ENCODE data around the gene NMUR2.

Gene NMUR2

GRCh38 chr5:152405145-152405544, at the start of gene NMUR2:
TSS of gene NMUR2 (minus strand) at chr5:152405279. CDS start at chr5:152405113, 166 bp downstream.
- H3K27ac ChIP-seq (ENCODE audit: low read depth in 2 of 2, low read length in 2 of 2): no peak within 1 kb of the TSS
- H3K27me3 ChIP-seq (ENCODE audit: control insufficient read depth in 2 of 2, insufficient read depth in 2 of 2, low read length in 2 of 2): no peaks in the 10 kb centered on the region
- H3K4me3 ChIP-seq (ENCODE audit: low read length in 2 of 2): no peak within 1 kb of the TSS
- H3K36me3 ChIP-seq (ENCODE audit: control insufficient read depth in 2 of 2, insufficient read depth in 2 of 2, low read length in 2 of 2): no peaks in the 10 kb centered on the region
- H3K4me1 ChIP-seq (ENCODE audit: control insufficient read depth in 2 of 2, insufficient read depth in 2 of 2, low read length in 2 of 2): no peaks in the 10 kb centered on the region
- H3K9me3 ChIP-seq (ENCODE audit: control insufficient read depth in 2 of 2, low read length in 2 of 2): no peaks in the 10 kb centered on the region
- H3K9ac ChIP-seq (ENCODE audit: low read depth in 1 of 2, low read length in 2 of 2): no peak within 1 kb of the TSS

GRCh38 chr5:152443935-152444334, 38.9 kb upstream of the NMUR2 start:
- Histone ChIP-seq H3K4me3 (ENCODE audit: low read length in 2 of 2) (no peak overlapping the region), H3K27me3 (ENCODE audit: control insufficient read depth in 2 of 2, insufficient read depth in 2 of 2, low read length in 2 of 2) (no peaks in the 10 kb centered on the region), H3K9me3 (ENCODE audit: control insufficient read depth in 2 of 2, low read length in 2 of 2) (no peaks in the 10 kb centered on the region), H3K27ac (ENCODE audit: low read depth in 2 of 2, low read length in 2 of 2) (no peak overlapping the region), H3K9ac (ENCODE audit: low read depth in 1 of 2, low read length in 2 of 2) (no peak overlapping the region), H3K4me1 (ENCODE audit: control insufficient read depth in 2 of 2, insufficient read depth in 2 of 2, low read length in 2 of 2) (no peaks in the 10 kb centered on the region), H3K36me3 (ENCODE audit: control insufficient read depth in 2 of 2, insufficient read depth in 2 of 2, low read length in 2 of 2) (no peaks in the 10 kb centered on the region)

- Histone ChIP-seq H3K4me1 (ENCODE audit: control insufficient read depth in 2 of 2, insufficient read depth in 2 of 2, low read length in 2 of 2) (no peaks in the 10 kb centered on the region), H3K9ac (ENCODE audit: low read depth in 1 of 2, low read length in 2 of 2) (no peak overlapping the region), H3K36me3 (ENCODE audit: control insufficient read depth in 2 of 2, insufficient read depth in 2 of 2, low read length in 2 of 2) (no peaks in the 10 kb centered on the region), H3K4me3 (ENCODE audit: low read length in 2 of 2) (no peak overlapping the region), H3K27ac (ENCODE audit: low read depth in 2 of 2, low read length in 2 of 2) (no peak overlapping the region), H3K9me3 (ENCODE audit: control insufficient read depth in 2 of 2, low read length in 2 of 2) (no peaks in the 10 kb centered on the region), H3K27me3 (ENCODE audit: control insufficient read depth in 2 of 2, insufficient read depth in 2 of 2, low read length in 2 of 2) (no peaks in the 10 kb centered on the region)
Observed at GRCh38 chr5:152439791-152440190, 34.7 kb upstream of the NMUR2 start.

GRCh38 chr5:152437866-152438265, 32.8 kb upstream of the NMUR2 start:
- Histone ChIP-seq H3K36me3 (ENCODE audit: control insufficient read depth in 2 of 2, insufficient read depth in 2 of 2, low read length in 2 of 2) (no peaks in the 10 kb centered on the region), H3K9ac (ENCODE audit: low read depth in 1 of 2, low read length in 2 of 2) (no peak overlapping the region), H3K27ac (ENCODE audit: low read depth in 2 of 2, low read length in 2 of 2) (no peak overlapping the region)

GRCh38 chr5:152427721-152428120, 22.6 kb upstream of the NMUR2 start:
- no peaks in the 10 kb centered on the region for H3K4me1 ChIP-seq (ENCODE audit: control insufficient read depth in 2 of 2, insufficient read depth in 2 of 2, low read length in 2 of 2)

More at GRCh38 chr5:152437866-152438265, 32.8 kb upstream of the NMUR2 start:
- no peaks in the 10 kb centered on the region for H3K9me3 ChIP-seq (ENCODE audit: control insufficient read depth in 2 of 2, low read length in 2 of 2)
- no peaks in the 10 kb centered on the region for H3K4me1 ChIP-seq (ENCODE audit: control insufficient read depth in 2 of 2, insufficient read depth in 2 of 2, low read length in 2 of 2)
- H3K27me3 ChIP-seq (ENCODE audit: control insufficient read depth in 2 of 2, insufficient read depth in 2 of 2, low read length in 2 of 2): no peaks in the 10 kb centered on the region
- H3K4me3 ChIP-seq (ENCODE audit: low read length in 2 of 2): no peak overlapping the region

GRCh38 chr5:152425083-152425482, 20.0 kb upstream of the NMUR2 start:
- Histone ChIP-seq H3K4me3 (ENCODE audit: low read length in 2 of 2) (no peak overlapping the region), H3K27me3 (ENCODE audit: control insufficient read depth in 2 of 2, insufficient read depth in 2 of 2, low read length in 2 of 2) (no peaks in the 10 kb centered on the region), H3K4me1 (ENCODE audit: control insufficient read depth in 2 of 2, insufficient read depth in 2 of 2, low read length in 2 of 2) (no peaks in the 10 kb centered on the region), H3K9me3 (ENCODE audit: control insufficient read depth in 2 of 2, low read length in 2 of 2) (no peaks in the 10 kb centered on the region), H3K9ac (ENCODE audit: low read depth in 1 of 2, low read length in 2 of 2) (no peak overlapping the region), H3K27ac (ENCODE audit: low read depth in 2 of 2, low read length in 2 of 2) (no peak overlapping the region), H3K36me3 (ENCODE audit: control insufficient read depth in 2 of 2, insufficient read depth in 2 of 2, low read length in 2 of 2) (no peaks in the 10 kb centered on the region)

More at GRCh38 chr5:152427721-152428120, 22.6 kb upstream of the NMUR2 start:
- Histone ChIP-seq H3K36me3 (ENCODE audit: control insufficient read depth in 2 of 2, insufficient read depth in 2 of 2, low read length in 2 of 2) (no peaks in the 10 kb centered on the region), H3K27ac (ENCODE audit: low read depth in 2 of 2, low read length in 2 of 2) (no peak overlapping the region), H3K9me3 (ENCODE audit: control insufficient read depth in 2 of 2, low read length in 2 of 2) (no peaks in the 10 kb centered on the region), H3K4me3 (ENCODE audit: low read length in 2 of 2) (no peak overlapping the region), H3K27me3 (ENCODE audit: control insufficient read depth in 2 of 2, insufficient read depth in 2 of 2, low read length in 2 of 2) (no peaks in the 10 kb centered on the region), H3K9ac (ENCODE audit: low read depth in 1 of 2, low read length in 2 of 2) (no peak overlapping the region)

GRCh38 chr5:152424501-152424900, 19.4 kb upstream of the NMUR2 start:
- no peak overlapping the region for H3K27ac ChIP-seq (ENCODE audit: low read depth in 2 of 2, low read length in 2 of 2)

GRCh38 chr5:152422081-152422480, 17.0 kb upstream of the NMUR2 start:
- Histone ChIP-seq H3K9ac (ENCODE audit: low read depth in 1 of 2, low read length in 2 of 2) (no peak overlapping the region), H3K36me3 (ENCODE audit: control insufficient read depth in 2 of 2, insufficient read depth in 2 of 2, low read length in 2 of 2) (no peaks in the 10 kb centered on the region), H3K4me3 (ENCODE audit: low read length in 2 of 2) (no peak overlapping the region), H3K27ac (ENCODE audit: low read depth in 2 of 2, low read length in 2 of 2) (no peak overlapping the region), H3K9me3 (ENCODE audit: control insufficient read depth in 2 of 2, low read length in 2 of 2) (no peaks in the 10 kb centered on the region), H3K4me1 (ENCODE audit: control insufficient read depth in 2 of 2, insufficient read depth in 2 of 2, low read length in 2 of 2) (no peaks in the 10 kb centered on the region), H3K27me3 (ENCODE audit: control insufficient read depth in 2 of 2, insufficient read depth in 2 of 2, low read length in 2 of 2) (no peaks in the 10 kb centered on the region)

More at GRCh38 chr5:152424501-152424900, 19.4 kb upstream of the NMUR2 start:
- H3K4me3 ChIP-seq (ENCODE audit: low read length in 2 of 2): no peak overlapping the region
- no peaks in the 10 kb centered on the region for H3K36me3 ChIP-seq (ENCODE audit: control insufficient read depth in 2 of 2, insufficient read depth in 2 of 2, low read length in 2 of 2)
- H3K9me3 ChIP-seq (ENCODE audit: control insufficient read depth in 2 of 2, low read length in 2 of 2): no peaks in the 10 kb centered on the region
- no peaks in the 10 kb centered on the region for H3K27me3 ChIP-seq (ENCODE audit: control insufficient read depth in 2 of 2, insufficient read depth in 2 of 2, low read length in 2 of 2)
- no peak overlapping the region for H3K9ac ChIP-seq (ENCODE audit: low read depth in 1 of 2, low read length in 2 of 2)
- no peaks in the 10 kb centered on the region for H3K4me1 ChIP-seq (ENCODE audit: control insufficient read depth in 2 of 2, insufficient read depth in 2 of 2, low read length in 2 of 2)

- no peaks in the 10 kb centered on the region for H3K36me3 ChIP-seq (ENCODE audit: control insufficient read depth in 2 of 2, insufficient read depth in 2 of 2, low read length in 2 of 2)
- H3K4me3 ChIP-seq (ENCODE audit: low read length in 2 of 2): no peak overlapping the region
- no peaks in the 10 kb centered on the region for H3K4me1 ChIP-seq (ENCODE audit: control insufficient read depth in 2 of 2, insufficient read depth in 2 of 2, low read length in 2 of 2)
- H3K27ac ChIP-seq (ENCODE audit: low read depth in 2 of 2, low read length in 2 of 2): no peak overlapping the region
- no peak overlapping the region for H3K9ac ChIP-seq (ENCODE audit: low read depth in 1 of 2, low read length in 2 of 2)
- H3K27me3 ChIP-seq (ENCODE audit: control insufficient read depth in 2 of 2, insufficient read depth in 2 of 2, low read length in 2 of 2): no peaks in the 10 kb centered on the region
- no peaks in the 10 kb centered on the region for H3K9me3 ChIP-seq (ENCODE audit: control insufficient read depth in 2 of 2, low read length in 2 of 2)
Observed at GRCh38 chr5:152412129-152412528, 7.0 kb upstream of the NMUR2 start.

GRCh38 chr5:152406082-152406481, 1.0 kb upstream of the NMUR2 start:
- no peak overlapping the region for H3K4me3 ChIP-seq (ENCODE audit: low read length in 2 of 2)
- no peaks in the 10 kb centered on the region for H3K36me3 ChIP-seq (ENCODE audit: control insufficient read depth in 2 of 2, insufficient read depth in 2 of 2, low read length in 2 of 2)
- no peak overlapping the region for H3K27ac ChIP-seq (ENCODE audit: low read depth in 2 of 2, low read length in 2 of 2)
- H3K4me1 ChIP-seq (ENCODE audit: control insufficient read depth in 2 of 2, insufficient read depth in 2 of 2, low read length in 2 of 2): no peaks in the 10 kb centered on the region
- no peaks in the 10 kb centered on the region for H3K9me3 ChIP-seq (ENCODE audit: control insufficient read depth in 2 of 2, low read length in 2 of 2)
- H3K9ac ChIP-seq (ENCODE audit: low read depth in 1 of 2, low read length in 2 of 2): no peak overlapping the region
- H3K27me3 ChIP-seq (ENCODE audit: control insufficient read depth in 2 of 2, insufficient read depth in 2 of 2, low read length in 2 of 2): no peaks in the 10 kb centered on the region

GRCh38 chr5:152404494-152404893, 585 bp downstream of the NMUR2 start:
- Histone ChIP-seq H3K4me3 (ENCODE audit: low read length in 2 of 2) (no peak overlapping the region), H3K27me3 (ENCODE audit: control insufficient read depth in 2 of 2, insufficient read depth in 2 of 2, low read length in 2 of 2) (no peaks in the 10 kb centered on the region), H3K27ac (ENCODE audit: low read depth in 2 of 2, low read length in 2 of 2) (no peak overlapping the region), H3K9ac (ENCODE audit: low read depth in 1 of 2, low read length in 2 of 2) (no peak overlapping the region), H3K9me3 (ENCODE audit: control insufficient read depth in 2 of 2, low read length in 2 of 2) (no peaks in the 10 kb centered on the region), H3K36me3 (ENCODE audit: control insufficient read depth in 2 of 2, insufficient read depth in 2 of 2, low read length in 2 of 2) (no peaks in the 10 kb centered on the region), H3K4me1 (ENCODE audit: control insufficient read depth in 2 of 2, insufficient read depth in 2 of 2, low read length in 2 of 2) (no peaks in the 10 kb centered on the region)

Measured in mucosa of rectum (tissue), 2 donors.